Activated naive CD4-positive, alpha-beta T cell (primary cell): Measurements from ENCODE around the gene DACT1.
"Not testable (repeated sequence)": the region's sequence is repeated elsewhere in the genome, so short reads cannot be mapped to it uniquely, and the experiment has no call there.

ENCODE experiments used
- DNase-seq, 4 experiments: peaks; one replicate each; lab custom pipeline; 2025; lab: John Stamatoyannopoulos, UW

The DACT1 gene, protein sequence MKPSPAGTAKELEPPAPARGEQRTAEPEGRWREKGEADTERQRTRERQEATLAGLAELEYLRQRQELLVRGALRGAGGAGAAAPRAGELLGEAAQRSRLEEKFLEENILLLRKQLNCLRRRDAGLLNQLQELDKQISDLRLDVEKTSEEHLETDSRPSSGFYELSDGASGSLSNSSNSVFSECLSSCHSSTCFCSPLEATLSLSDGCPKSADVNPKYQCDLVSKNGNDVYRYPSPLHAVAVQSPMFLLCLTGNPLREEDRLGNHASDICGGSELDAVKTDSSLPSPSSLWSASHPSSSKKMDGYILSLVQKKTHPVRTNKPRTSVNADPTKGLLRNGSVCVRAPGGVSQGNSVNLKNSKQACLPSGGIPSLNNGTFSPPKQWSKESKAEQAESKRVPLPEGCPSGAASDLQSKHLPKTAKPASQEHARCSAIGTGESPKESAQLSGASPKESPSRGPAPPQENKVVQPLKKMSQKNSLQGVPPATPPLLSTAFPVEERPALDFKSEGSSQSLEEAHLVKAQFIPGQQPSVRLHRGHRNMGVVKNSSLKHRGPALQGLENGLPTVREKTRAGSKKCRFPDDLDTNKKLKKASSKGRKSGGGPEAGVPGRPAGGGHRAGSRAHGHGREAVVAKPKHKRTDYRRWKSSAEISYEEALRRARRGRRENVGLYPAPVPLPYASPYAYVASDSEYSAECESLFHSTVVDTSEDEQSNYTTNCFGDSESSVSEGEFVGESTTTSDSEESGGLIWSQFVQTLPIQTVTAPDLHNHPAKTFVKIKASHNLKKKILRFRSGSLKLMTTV

DNA sequence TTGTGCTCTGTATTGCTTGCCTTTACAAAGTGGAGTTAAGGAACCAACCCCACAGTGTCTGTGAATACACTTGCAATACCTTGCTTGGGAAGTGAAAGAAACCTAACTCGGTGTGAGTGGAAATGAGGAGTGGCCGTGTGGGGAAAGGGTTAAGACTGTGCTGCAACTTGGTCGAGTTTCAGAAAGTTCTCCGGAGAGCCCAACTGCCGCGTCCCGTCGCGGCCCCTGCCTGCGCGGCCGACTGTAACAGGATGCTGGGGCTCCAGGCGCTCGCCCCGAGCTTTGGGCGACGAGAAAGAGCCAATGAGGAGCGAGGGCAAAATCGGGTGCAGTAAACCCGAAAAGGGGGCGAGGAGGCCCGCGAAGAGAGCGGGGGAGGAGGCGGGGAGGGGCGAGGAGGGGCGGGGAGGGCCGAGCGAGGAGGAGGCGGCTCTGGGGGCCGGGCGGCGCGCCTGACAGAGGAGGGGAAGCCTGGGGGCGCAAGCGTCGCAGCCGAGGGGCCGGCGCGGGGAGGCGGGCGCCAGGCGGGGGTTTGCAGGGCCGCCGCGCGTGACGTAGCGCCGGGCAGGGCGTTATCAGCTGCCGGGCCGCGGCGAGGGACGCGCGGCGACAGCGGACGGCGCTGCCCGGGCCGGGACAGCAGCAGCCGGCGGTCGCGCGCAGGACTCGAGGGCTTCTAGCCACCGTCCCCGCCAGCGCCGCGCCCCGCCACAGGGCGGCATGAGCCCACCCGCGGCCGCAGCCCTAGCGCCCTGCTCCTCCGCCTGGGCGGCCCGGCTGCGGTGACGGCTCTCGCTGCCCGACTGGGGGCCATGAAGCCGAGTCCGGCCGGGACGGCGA is at the start of gene DACT1:
Gene DACT1 (plus strand): TSS at position 572 of the 840 bp plus-strand sequence. CDS start 241 bp downstream, at position 813.
- peak in 2 of 4 experiments; percentile 29 to 63 for DNase-seq

GRCh38 chr14:58588321-58588720 is 49.4 kb upstream of the DACT1 start:
- not testable (repeated sequence) for DNase-seq

GRCh38 chr14:58593977-58594376 is 43.8 kb upstream of the DACT1 start:
- no peak for DNase-seq

DNA sequence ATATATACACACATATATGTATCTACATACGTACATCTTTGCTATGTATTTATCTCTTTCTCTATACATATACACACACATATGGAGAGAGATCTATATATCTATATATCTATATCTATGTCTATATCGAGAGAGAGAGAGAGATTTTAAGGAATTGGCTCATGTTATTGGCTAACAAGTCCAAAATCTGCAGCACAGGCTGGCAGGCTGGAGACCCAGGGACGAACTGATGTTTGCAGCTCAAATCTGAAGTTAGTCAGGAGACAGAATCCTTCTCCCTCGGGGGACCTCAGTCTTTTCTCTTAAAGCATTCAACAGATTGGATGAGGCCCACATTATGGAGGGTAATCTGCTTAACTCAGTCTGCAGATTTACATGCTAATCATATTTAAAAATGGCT is 40.7 kb upstream of the DACT1 start:
- no peak for DNase-seq

GRCh38 chr14:58598028-58598803 is 39.5 kb upstream of the DACT1 start:
- DNase-seq: no peak

GRCh38 chr14:58598804-58599525 is 38.8 kb upstream of the DACT1 start:
- DNase-seq: no peak

- DNase-seq: no peak
Observed at GRCh38 chr14:58599707-58600106, 38.1 kb upstream of the DACT1 start.

DNA sequence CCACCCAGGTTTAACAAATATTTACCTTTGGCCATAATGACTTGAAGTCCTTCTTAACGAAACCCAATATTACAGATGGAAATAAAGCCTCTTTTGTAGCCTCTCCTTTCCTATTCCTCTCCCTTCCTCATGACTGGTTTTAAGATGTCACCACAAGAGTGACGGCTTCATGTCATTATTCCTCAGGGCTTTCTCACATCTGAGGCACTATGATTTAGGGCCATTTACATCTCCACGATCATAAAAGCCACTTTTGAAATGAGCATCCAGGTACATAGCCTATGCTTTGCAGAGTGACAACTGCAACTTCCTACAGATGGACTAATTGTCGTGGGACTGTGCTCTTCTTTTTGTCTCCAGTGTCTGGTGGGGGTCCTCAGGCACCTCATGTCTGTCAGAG is 32.3 kb upstream of the DACT1 start:
- DNase-seq: no peak

DNA sequence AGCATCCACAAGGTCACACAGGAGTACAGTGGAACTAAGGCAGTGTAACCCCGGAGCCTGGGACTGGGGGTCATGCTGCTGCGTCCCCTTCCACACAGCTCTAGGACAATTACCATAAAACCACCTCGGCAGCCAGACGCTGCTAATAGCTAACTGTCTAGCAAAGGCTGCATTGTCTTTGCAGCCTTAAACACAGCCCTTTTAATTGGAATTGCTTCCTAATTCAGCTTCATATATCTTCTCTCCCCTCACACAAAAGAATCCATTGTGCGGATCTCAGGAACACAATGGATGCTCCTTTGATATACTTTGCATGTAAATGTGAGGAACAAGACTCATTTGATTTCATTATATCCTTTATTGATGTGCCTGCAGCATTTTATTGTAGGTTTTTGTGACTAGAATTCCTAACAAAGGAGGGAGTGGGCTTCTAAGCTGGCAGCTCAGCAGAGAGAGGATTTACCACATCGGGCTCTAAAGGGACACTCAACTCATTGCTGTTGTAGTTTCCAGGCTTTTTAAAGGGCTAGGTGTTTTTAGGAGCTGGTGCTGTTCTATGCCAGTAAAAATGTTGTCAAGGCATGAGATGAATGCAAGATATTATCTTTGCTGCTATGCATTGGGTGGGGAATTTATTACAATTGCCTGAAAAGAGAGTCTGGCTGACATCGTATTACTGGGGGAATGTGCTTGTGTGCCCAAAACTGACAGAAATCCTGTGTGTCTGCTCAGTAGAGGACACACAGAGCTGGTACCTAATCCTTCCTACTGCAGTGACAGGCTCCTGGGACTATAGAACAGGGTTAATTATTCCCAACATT is 30.4 kb upstream of the DACT1 start:
- no peak for DNase-seq

DNA sequence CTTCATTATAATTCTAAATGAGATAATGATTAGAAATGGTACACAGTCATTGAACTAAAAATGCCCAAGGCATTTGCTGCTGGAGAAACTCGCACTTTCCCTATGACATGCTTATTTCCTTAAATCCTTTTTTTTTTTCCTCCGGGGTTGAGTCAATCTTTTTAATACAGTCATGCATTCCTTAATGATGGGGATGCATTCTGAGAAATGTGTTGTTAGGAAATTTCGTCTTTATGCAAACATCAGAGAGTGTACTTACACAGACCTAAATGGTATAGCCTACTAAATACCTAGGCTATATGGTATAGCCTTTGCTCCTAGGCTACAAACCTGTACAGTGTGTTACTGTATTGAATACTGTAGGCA is 29.8 kb upstream of the DACT1 start:
- DNase-seq: no peak

DNA sequence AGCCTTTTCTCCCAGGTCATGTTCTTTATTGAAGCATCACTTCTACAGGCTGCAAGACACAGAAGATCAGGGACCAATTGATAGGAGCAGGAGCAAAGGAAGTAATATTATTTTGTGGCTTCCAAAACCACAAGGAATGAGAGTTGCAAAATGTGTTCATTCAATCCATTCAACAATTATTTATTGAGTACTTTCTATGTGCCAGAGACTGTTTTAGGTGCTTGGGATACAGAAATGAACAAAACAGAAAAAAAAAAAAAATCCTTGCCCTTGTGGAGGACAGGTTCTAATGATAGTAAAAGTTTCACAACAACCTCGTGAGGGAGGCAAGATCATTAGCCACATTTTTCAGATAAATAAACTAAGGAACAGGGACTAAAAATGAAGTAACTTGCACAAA is 20.1 kb upstream of the DACT1 start:
- no peak for DNase-seq

GRCh38 chr14:58620011-58620410 is 17.8 kb upstream of the DACT1 start:
- DNase-seq: no peak

GRCh38 chr14:58625438-58625837 is 12.3 kb upstream of the DACT1 start:
- DNase-seq: no peak

DNA sequence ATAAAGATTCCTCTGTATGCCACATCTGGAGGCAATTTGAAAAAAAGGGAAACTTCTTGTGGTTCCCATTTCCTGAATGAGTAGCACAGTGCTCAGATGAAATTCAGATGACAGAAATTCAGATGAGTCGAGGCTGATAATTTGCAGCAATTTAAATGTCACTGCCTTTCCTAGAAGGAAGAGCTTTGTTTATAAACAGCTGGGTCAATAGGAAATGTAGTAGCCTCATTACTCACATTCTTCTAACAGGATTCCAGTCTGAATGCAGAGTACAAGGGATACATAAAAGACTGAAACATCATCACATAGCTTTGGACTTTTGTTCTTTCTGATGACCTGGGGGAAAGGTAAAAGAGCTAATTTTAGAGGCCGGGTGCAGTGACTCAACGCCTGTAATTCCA is 11.3 kb upstream of the DACT1 start:
- DNase-seq: no peak

DNA sequence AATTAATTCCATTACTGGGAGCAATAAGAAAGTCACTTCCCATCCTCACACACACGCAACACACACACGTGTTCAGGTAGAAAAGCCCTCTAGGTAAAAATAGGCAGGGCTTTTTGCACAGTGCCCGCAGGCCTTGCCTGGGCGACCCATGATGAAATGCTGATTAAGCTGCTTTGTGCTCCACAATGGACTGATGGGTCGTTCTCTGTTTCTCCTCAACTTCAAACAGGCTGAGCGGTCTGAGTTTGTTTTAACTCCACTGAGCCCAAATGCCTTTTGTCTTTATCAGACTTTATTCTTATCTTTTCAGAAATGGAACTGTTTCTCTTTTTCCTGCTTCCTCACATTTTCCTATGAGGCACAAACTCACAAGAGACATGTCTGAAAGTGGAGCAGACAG is 9.4 kb upstream of the DACT1 start:
- no peak for DNase-seq

- DNase-seq: no peak
Observed at GRCh38 chr14:58629281-58629680, 8.5 kb upstream of the DACT1 start.

DNA sequence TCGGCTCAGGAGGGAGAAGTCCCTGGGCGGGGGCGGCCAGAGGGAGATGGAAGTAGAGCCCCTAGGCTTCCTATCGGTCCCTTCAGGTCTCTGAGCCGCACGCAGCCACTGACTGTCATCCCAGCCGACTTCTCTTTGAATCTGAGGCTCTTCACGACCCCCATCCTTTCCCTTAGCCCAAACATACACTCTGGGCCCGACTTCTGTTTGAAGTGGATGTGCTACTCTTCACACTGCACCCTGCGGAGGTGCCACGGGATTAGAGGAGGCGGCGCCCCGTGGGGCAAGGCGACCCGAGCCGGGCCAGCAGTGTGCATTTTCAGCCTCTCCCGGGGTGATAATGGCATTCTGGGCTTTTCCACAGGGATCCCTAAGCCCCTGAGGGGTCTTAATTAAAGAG is 6.0 kb upstream of the DACT1 start:
- DNase-seq: no peak

DNA sequence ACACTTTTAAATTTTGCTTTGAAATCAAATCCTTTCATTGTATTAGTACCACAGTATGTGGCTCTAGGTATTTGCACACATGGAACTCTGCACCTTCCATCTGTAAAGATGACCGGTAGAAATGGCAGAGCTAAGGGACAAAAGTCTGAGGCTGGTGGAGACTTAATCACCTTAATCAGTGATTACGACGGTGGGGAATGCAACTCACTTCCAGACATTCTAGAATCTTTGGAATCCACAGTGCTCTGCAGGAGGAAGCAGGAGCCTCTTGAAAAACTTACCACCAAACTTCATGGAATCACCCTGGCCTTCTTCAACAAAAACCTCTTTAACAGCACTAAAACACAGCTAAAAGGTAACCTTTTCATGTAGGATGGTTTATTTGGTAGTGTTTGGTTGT is 3.9 kb upstream of the DACT1 start:
- no peak for DNase-seq

DNA sequence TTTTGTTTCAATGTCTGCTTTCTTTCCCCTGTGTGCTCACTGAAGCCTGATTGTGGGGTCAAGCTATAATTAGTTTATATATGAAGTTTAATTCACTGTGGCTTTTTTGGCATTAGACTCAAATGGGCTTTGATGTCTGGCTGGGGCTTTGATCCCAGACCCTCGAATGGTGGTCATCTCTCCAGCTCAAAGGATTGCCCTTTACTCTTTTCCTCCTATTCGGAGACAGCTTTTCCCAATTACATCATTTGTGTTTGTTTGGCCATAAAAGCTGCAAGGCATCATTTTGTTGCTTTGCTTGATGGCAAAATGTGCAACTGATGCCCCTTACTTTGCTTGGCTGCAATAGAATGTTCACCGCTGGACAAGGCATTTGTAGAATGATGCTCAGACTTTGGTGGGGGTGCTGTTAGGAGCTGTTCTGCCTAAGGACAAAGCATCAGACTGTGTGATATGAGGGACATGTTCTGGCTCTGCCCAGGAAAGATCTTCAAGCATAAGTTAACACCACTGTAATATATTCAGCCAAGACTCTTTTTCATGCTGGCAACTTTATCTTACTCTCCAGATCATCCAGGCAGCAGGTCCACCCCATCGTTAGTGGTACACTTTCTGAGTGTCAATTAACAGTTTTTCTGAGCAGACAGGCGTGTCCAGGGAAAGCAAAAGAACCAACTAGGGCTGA is 3.2 kb upstream of the DACT1 start:
- no peak for DNase-seq
